ENCODE measurements around the gene TEAD3.
A peak's percentile ranks its signal among the peaks of the same experiment; 100 is the strongest.

The TEAD3 gene

GRCh38 chr6:35512740-35513139 lies 15.9 kb upstream of the TEAD3 start, which contains the start of gene TULP1:
Gene TULP1 (minus strand): TSS chr6:35512896. CDS start chr6:35512858, 38 bp downstream.
- DNase-seq (ENCODE audit: low read depth), result no peak

DNA sequence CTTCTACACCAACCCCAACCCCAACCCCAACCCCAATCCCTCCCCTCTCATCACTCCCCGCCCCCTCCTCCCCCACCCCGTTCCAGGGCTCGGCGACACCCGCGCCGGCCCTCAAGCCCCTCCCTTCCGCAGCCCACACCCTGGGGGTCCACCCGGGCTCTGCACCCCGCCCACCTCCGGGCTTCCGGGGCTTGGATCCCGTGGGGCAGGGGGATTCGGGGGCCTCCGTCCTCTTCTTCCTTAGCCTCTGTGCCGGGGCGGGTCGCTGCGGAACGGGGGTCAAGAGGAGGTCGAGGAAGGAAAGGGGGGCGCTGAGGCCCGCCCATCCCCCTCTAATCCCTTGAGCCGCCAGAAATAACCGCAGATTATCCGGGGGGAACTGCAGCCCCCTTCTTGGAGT lies 15.1 kb upstream of the TEAD3 start:
- no peak for DNase-seq (ENCODE audit: low read depth)

GRCh38 chr6:35511562-35511941 lies 14.7 kb upstream of the TEAD3 start:
- no peak for DNase-seq (ENCODE audit: low read depth)

GRCh38 chr6:35510916-35511561 lies 14.2 kb upstream of the TEAD3 start:
- DNase-seq (ENCODE audit: low read depth), result no peak

- no peak for DNase-seq (ENCODE audit: low read depth)
Observed at GRCh38 chr6:35508542-35508941, 11.7 kb upstream of the TEAD3 start.

GRCh38 chr6:35508027-35508426 lies 11.1 kb upstream of the TEAD3 start:
- DNase-seq (ENCODE audit: low read depth), result no peak

- no peak for DNase-seq (ENCODE audit: low read depth)
Observed at GRCh38 chr6:35507221-35507620, 10.3 kb upstream of the TEAD3 start.

DNA sequence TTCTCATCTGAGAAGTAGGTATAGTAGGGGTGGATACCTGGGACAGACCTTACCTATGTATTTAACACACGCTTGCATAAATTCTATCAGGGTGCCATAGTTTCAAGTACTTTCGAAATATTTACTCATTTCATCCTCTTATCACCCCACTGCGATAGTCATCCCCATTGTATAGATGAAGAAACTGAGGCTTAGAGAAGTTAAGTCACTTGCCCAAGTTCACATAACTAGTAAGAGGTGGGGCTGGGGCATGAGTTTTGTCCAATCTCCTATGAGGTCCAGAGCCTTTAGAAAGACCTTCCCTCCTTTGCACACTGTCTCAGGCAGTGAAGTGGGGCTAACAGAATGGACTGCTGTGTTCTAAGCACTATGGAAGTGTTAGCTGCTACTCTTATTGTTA lies 9.7 kb upstream of the TEAD3 start:
- DNase-seq (ENCODE audit: low read depth), result no peak

DNA sequence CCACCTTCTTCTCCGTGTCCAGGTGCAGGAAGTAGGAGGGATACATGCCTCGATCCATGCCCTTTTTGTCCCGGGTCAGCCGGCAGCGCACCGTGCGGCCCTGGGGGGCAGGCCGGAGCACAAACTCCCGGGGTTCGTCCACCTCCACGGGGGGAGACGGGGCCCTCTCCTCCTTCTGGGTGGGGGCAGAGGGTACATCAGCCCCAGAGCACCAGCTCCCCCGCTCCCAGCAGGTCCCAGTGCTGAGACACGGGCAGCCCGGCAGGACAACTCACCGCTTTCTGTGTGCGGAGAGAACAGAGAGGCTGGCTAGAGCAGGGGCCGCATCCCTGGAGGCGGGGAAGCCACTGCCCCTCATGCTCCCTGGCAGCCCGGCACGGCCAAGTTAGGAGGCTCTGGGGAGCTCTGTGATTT lies 9.1 kb upstream of the TEAD3 start:
- no peak for DNase-seq (ENCODE audit: low read depth)

DNA sequence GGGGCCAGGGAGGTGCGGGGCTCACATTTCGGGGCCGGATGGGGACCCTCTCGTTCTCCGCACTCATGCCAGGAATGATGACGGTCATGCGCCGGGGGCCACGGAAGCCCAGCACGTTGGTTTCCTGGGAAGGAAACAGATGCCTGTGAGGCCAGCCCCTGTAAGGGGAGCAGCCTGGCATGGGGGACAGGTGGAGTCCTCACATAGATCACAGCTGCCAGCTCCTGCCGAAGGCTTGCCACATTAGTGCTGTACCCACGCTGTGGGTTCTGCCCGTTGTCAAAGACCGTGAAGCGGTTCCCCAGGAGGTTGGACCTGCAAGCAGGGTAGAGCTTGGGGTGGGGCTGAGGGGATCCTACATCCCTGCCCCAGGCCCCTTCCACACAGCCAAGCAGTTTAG lies 6.7 kb upstream of the TEAD3 start:
- DNase-seq (ENCODE audit: low read depth), result no peak

DNA sequence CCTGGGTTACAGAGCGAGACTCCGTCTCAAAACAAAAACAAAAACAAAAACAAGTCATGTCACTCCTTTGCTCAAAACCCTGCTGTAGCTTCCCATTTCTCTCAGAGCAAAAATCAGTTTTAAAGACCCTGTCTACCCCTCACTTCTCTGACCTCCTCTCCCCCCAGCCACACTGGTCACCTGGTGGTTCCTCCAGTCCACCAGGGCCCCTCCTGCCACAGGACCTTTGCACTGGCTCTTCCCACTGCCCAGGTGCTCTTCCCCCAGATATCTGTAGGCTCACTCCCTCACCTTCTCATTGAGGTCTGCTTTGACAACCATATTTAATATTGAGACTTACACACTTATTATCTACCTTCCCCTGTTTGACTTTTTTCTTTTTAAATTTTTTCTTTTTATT lies 4.9 kb upstream of the TEAD3 start:
- no peak for DNase-seq (ENCODE audit: low read depth)

DNA sequence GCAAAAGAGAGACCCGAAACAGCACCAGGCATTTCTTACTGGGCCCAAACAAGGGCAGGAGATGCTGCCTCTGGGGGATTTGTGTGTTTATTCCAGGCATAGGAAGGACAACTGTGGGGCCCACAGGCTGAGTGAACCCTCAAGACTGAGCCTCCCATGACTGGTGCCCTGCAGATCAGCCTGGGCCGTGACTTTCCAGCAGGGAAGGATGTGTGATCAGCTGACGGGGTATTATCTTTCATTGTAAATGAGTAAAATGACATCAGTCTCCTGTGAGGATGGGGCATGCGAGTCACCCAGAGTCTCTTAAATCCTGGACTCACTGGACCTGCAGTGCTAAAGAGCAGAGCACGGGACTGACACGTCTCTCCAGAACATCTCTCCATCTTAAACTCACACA lies 3.9 kb upstream of the TEAD3 start:
- DNase-seq (ENCODE audit: low read depth), result peak; percentile 72

DNA sequence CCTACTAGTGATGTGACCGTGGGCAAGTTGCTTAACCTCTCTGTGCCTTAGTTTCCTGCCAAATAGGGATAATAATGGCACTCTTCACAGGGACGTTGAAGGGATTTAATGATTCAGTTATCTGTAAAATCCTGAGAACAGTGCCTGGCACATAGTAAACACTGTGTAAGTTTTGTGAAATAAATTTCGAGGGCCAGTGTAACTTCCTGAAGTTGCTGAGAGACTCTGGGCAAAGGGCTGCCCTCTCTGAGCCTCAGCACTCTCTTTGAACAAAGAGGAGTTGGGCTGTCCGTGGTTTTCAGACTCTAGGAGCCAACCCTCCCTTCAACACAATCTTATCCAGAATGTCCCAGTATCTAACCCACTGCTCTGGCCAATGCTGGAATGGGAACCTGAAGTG lies 2.5 kb upstream of the TEAD3 start:
- no peak for DNase-seq (ENCODE audit: low read depth)

- DNase-seq (ENCODE audit: low read depth), result no peak
Observed at GRCh38 chr6:35498422-35499067, 1.7 kb upstream of the TEAD3 start.

GRCh38 chr6:35497571-35498421 lies 917 bp upstream of the TEAD3 start:
- DNase-seq (ENCODE audit: low read depth), result peak; percentile 58

DNA sequence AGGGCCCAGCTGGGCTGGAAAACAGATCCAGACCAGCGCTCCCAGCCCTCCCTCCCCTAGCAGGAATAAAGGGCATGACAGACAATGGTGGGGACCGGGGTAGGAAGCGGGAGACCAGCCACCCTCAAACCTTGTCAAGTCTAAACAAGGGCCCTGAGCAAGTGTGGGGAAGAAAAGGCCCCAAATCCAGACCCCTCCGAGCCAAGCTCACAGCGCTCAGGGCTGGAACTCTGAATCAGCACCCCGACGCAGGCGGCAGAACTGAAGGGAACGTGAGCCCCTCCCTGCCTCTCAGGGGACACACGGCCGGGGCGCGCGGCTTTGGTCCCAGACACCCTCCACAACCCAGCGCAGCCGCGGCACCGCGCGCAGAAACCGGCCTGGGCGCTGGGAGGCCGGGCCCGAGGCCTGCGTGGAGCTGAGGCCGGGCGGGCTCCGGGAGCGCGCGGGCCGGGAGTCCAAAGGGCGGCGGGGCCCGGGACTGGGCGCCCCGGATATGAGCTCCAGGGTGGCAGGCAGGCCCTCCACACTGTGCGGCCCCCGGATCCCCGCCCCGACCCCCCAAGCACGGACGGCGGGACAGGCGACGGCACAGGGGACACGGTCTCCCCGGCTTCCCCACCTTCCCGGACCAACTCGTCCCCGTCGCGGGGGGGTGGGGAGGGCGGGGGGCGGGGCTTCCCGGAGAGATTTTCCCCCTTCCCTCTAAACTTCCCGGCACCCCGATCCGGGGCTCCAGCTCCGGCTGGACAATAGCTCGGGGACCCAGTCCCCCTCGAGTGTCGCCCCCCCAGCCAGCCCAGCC lies 641 bp downstream of the TEAD3 start:
- no peak for DNase-seq (ENCODE audit: low read depth)

- no peak for DNase-seq (ENCODE audit: low read depth)
Observed at GRCh38 chr6:35495258-35496035, 1.4 kb downstream of the TEAD3 start.

GRCh38 chr6:35494161-35494563 lies 2.7 kb downstream of the TEAD3 start:
- DNase-seq (ENCODE audit: low read depth), result no peak

GRCh38 chr6:35493307-35493983 lies 3.4 kb downstream of the TEAD3 start:
- no peak for DNase-seq (ENCODE audit: low read depth)

DNA sequence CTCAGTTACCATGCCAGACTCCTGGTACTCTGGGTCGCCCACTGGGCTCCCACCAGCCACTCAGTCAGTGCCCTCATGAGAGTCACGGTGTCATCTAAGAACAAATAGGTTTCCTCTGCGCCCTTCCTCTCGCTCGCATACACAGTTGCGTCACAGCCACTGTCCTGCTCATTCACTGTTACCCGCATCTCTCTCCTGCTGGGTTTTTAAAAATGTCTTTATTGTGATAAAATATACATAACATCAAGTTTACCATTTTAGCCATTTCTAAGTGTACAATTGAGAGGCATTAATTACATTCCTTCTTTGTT lies 4.0 kb downstream of the TEAD3 start:
- no peak for DNase-seq (ENCODE audit: low read depth)
